Activated CD4-positive, alpha-beta T cell treated with anti-CD3 and anti-CD28 coated beads for 4 hours (primary cell): ENCODE results near the gene CFAP251.
"Not testable (repeated sequence)": the region's sequence is repeated elsewhere in the genome, so short reads cannot be mapped to it uniquely, and the experiment has no call there.

Source experiments
- DNase-seq, 2 donors: peaks; one replicate each; pipeline ENCODE4 v3.0.0-alpha.2; 2020

CFAP251 gene, protein sequence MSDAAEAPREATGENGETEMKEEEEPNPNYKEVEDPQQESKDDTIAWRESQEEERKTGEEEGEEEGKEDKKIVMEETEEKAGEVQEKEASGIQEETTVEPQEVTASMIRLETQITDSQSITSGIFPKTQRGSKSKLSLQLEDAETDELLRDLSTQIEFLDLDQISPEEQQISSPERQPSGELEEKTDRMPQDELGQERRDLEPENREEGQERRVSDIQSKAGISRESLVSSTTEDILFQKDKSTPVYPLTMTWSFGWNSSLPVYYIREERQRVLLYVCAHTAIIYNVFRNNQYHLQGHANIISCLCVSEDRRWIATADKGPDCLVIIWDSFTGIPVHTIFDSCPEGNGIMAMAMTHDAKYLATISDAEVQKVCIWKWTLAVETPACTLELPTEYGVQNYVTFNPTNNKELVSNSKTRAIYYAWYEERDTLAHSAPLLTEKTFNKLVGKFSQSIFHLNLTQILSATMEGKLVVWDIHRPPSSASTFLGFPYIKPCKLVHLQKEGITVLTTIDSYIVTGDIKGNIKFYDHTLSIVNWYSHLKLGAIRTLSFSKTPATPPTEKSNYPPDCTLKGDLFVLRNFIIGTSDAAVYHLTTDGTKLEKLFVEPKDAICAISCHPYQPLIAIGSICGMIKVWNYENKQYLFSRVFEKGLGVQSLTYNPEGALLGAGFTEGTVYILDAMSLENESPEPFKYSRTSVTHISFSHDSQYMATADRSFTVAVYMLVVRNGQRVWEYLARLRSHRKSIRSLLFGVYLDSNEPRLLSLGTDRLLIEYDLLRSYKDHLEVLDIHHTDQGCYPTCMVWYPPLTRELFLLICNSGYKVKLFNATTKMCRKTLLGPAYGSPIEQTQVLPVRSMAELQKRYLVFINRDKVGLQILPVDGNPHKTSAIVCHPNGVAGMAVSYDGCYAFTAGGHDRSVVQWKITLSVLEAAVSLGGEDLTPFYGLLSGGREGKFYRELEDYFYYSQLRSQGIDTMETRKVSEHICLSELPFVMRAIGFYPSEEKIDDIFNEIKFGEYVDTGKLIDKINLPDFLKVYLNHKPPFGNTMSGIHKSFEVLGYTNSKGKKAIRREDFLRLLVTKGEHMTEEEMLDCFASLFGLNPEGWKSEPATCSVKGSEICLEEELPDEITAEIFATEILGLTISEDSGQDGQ

DNA sequence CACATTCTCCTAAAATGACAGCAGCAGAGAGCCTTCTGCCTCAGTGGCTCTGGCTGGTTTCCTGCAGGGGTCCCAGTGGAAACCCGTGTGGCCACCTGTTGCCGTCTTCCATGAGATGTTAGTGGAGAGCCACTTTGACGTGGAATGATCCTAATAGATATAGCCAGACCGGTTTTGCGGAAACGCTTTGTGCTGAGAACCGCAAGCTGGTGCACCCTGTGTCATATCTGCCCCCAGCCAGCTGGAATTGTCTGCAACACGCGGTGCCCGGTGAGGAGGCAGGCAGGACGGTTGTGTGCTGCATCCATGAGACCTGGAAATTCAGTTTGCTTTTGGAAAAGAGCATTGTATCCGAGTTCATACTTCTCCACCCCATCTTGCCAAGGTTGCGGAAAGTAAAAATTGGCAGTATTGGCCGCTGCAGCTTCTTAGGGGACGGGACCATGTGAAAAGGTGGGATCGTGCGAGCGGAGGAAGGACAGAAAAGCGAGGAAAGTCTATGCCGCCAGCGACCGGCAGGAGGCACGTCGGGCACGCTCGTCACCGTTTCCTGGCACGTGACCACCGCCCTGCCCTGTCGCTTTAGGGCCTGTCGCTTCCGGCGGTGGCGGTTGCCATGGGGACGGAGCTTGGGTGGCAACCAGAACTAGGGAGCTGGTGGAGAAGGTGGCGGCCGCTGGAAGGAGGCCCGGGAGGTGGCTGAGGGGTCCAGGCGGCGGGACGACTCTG is at the start of gene CFAP251:
CFAP251 (plus strand) TSS at position 643 of the 729 bp plus-strand sequence. CDS start 2,714 bp downstream, outside the sequence.
- peak; percentile 96 to 97 for DNase-seq

DNA sequence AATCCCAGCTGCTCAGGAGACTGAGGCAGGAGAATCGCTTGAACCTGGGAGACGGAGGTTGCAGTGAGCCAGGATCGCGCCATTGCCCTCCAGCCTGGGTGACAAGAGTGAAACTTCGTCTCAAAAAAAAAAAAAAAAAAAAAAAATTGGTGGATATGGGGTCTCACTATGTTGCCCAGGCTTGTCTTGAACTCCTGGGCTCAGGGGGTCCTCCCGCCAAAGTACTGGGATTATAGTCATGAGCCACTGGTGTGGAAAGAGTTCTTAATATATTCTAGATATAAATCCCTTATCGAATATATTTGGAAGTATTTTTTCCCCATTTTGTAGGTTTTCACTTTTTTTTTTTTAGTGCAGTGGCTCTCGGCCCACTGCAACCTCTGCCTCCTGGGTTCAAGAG is 49.2 kb upstream of the CFAP251 start:
- not testable (repeated sequence) for DNase-seq

DNA sequence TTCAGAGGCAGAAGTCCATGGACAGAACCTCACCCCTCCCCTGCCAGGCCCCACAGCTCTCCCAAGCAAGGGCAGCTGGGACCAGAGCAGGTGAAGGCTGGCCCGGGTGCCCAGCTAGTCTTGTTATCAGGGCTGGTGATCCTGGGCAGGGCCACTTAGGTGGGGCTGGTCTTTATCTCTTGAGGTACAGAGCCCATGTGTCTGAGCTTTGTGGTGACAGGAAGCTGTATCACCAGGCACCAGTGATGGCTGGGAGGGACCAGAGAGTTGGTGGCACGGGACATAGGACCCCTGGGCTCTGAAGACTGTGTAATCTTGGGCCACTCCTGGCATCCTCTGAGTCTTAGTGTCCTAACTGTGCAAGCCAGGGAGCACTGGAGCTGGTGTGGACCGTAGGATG is 46.9 kb upstream of the CFAP251 start:
- no peak for DNase-seq

DNA sequence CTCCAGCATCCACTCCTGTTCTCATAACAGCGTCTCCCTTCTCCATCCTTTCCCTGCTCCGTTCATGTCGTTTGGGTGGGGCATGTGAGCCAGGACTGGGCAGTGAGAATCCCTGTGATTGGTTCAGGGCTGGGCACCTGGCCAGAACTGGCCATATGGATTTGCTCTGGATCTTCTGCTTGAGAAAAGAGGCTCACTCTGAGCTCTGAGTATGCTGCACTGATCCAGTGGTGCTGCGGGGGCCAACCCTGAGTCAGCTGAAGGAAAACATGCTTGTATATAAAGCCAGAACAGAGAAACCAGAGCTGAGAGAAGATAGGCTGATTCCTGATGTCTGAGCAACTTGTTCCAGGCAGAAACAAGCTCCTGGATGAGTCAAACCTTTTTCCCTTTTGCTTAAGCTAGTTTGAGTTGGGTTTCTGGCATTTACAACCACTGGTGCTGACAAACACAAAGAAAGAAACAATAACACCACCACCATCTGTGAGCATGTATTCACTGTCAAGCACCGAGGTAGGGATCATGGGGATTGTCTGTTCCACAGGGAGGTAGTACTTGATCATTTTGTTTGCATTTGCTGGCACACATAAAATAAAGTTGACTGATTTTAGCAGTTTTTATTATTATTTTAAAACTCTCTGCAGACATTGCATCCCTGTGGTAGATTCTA is 45.7 kb upstream of the CFAP251 start:
- DNase-seq: no peak

DNA sequence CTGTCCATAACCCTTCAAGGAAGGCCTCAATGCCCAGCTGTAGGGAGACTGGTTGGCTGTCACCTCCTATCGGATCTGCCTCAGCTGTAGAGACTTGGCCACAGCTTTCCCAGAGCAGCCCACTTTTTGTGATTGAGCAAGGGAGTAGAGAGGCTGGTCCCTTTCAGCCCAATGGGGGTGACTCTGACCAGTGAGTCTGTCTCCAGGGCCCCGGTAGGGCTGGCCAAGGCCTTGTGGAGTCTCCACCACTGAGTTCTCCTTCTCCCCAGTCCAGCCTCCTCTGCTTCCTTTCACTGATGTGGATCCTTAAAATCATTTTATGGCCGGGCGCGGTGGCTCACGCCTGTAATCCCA is 45.2 kb upstream of the CFAP251 start:
- DNase-seq: no peak

DNA sequence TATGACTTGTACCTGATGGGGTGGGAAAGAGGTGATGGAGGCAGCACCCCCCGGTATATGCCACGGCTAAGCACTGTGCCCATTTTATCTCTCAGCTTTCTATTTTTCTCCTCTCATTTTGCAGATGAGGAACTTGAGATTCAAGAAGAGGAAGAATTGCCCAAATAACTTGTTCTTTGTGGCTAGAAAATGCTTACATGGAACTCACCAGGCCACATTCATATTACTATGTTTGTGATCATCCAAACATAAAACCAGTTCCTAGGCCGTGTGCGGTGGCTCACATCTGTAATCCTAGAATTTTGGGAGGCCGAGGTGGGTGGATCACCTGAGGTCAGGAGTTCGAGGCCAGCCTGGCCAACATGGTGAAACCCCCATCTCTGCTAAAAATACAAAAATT is 44.3 kb upstream of the CFAP251 start:
- DNase-seq: no peak

DNA sequence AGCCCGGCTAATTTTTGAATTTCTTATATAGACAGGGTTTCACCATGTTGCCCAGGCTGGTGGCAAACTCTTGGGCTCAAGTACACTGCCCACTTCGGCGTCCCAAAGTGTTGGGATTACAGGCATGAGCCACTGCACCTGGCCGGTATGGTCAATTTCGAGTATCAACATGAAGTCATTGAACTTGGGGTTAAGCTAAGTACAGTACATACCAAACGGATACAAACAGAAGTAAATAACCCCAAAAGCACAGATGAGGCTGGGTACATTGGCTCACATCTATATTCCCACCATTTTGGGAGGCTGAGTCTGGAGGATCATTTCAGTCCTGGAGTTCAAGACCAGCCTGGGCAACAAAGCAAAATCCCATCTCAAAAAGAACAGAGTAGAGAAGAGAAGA is 42.8 kb upstream of the CFAP251 start:
- DNase-seq: no peak

DNA sequence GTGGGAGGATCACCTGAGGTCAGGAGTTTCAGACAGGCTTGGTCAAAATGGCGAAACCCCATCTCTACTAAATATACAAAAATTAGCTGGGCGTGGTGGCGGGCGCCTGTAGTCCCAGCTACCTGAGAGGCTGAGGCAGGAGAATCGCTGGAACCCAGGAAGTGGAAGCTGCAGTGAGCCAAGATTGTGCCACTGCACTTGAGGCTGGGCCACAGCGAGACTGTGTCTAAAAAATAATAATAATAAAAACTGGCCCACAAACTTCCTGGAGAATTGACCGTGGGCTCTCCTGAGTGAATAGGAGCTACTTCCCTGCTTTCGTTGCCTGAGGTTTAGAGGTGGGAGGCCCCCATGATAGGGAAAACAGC is 42.3 kb upstream of the CFAP251 start:
- DNase-seq: not testable (repeated sequence)

DNA sequence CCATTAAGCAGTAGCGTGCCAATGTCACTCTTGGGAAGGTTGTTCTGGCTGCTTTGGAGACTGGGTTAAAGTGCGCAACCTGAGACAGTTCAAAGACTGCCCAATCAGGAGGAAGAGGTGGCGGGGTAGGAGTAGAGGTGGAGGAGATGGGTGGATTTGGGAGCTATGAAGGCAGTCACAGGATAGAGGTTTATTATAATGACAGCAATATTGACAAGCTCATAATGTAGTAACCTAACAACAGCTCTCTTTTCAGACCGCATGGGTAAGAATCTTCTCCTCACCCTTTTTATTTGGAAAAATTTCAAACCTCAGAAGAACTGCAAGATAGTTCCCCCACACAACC is 35.1 kb upstream of the CFAP251 start:
- DNase-seq: no peak

DNA sequence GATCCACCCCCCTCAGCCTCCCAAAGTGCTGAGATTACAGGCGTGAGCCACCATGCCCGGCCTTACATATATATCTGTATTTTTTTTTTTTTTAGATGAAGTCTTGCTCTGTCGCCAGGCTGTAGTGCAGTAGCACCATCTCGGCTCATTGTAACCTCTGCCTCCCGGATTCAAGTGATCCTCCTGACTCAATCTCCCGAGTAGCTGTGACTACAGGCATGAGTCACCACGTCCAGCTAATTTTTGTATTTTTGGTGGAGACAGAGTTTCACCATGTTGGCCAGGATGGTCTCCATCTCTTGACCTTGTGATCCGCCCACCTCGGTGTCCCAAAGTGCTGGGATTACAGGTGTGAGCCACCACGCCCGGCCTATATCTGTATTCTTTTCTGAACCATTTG is 33.3 kb upstream of the CFAP251 start:
- DNase-seq: not testable (repeated sequence)

DNA sequence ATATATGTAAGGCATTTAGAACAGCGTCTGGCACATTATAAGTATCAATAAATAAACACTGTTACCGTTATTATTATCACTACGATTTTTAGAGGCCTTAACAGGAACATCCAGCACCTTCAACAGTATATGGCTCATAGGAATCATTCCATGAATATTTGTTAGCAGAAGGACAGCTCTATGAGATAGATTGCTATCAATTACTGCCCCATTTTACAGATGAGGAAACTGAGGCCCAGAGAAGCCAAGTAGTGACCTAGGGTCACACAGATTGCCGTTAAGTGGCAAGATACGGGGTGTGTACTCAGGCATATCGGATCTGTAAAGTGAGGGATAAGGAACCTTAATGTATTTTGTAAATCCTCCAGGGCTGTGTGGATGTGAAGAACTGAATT is 30.3 kb upstream of the CFAP251 start:
- DNase-seq: no peak

DNA sequence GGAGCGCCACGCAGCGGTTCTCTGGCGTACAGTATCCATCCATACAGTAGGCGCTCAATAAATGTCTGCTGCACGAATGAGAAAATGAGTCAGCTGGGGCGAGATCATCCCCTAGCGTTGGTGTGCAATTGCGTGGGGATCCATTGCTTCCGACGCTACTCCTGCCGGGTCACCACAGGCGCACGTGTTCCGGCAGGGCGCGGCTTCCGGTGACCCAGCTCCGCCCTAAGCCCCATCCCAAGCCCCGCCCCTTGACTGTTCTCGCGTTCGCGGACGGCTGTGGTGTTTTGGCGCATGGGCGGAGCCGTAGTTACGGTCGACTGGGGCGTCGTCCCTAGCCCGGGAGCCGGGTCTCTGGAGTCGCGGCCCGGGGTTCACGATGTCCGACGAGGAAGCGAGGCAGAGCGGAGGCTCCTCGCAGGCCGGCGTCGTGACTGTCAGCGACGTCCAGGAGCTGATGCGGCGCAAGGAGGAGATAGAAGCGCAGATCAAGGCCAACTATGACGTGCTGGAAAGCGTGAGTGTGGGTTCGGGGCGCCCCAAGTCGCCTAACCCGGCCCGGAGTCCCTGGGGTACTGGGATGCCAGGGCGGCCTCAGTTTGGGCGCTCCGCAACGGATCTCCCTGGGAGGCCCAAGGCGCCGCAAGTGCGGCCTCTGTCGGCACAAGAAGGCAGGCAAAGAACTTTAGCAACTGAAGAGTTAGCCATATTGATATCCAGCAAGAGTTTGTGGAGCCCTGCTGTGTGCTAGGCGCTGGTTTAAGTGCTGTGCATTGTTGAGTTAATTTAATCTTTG is 29.7 kb upstream of the CFAP251 start, which contains the start of gene PSMD9:
PSMD9 (plus strand) TSS at position 313 of the 796 bp plus-strand sequence; CDS start at position 380, 67 bp downstream.
- DNase-seq: peak; percentile 99

DNA sequence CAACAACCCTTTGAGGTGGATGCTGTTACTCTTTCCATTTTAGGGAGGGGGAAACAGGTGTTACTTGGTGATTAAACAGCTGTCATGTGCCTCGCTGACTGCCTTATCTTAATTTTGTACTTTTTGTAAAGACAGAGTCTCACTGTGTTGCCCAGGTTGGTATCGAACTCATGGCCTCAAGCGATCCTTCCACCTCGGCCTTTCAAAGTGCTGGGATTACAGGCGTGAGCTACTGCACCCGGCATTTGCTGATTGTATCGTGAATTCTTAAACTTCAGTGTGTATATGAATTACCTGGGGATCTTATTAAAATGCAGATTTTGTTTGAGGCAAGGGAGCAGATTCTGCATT is 29.1 kb upstream of the CFAP251 start:
- no peak for DNase-seq

DNA sequence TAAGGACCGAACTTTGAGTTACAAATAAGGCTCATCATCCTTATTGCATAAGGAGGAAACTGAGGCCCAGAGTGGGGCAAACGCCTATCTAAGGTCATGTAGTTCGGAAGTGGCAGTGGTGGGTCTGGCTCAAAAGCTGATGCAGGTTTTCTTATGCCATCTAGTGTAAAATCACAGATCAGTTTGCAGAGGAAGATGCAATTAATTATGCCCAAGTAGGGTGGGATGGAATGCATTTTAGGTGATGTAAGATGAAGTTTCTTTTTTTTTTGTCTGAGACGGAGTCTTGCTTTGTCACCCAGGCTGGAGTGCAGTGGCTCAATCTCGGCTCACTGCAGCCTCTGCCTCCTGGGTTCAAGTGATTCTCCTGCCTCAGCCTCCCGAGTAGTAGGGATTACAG is 28.7 kb upstream of the CFAP251 start:
- not testable (repeated sequence) for DNase-seq

DNA sequence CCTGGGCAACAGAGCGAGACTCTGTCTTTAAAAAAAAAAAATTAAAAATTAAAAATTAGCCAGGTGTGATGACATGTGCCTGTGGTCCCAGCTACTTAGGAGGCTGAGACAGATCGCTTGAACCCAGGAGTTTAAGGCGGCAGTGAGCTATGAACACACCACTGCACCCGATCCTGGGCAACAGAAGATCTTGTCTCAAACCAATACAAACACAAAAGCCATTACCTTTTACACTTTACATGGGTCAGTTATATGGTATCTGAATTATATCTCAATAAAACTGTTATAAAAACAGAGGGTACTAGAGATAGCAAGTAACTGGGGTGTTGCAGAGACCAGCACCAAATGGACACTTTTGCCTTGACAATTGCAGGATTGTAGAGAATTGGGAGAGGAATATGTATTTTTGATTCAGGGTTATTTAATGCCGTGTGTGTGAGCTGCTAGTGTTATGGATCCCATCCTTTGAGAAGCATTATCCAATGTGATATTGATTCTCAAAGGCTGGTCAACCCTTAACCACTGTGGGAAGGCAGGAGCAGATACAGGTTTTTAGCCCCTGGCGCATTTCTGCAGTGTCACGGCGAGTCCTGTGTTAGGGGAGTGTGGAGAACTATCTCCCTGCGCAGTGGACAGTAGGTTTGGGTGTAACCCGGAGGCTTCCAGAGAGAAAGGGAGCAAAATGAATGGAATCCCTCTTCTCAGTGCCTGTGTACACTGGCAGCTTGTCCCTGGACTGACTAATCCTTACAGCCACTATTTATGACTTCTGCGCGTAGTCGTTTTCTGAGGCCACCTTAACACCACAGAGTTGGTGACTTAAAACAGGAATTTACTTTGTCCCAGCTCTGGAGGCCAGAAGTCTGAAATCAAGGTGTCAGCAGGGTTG is 25.5 kb upstream of the CFAP251 start:
- no peak for DNase-seq

DNA sequence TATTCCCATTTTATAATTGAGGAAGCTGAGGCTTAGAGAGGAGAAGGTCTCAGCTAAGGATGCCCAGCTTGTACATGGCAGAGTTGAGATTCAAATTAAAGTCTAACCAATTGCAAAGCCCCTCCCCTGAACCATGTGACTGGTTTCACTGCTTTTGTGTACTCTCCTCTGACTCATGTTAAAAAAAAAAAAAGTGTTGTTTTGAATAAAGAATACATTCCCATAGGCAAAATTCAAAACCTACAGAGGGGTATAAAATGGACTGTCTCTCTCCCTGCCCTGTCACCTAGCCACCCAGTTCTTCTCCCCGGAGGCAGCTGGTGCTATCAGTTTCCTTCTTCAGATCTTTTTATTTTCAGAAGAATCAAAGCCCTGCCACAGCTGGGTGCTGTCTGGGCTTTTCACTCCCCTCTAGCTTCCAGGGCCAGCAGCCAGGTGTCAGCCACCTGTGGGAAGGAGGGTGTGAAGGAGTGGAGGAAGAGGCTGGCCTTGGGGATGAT is 24.4 kb upstream of the CFAP251 start:
- peak in 1 of 2 donors; percentile 20 for DNase-seq

DNA sequence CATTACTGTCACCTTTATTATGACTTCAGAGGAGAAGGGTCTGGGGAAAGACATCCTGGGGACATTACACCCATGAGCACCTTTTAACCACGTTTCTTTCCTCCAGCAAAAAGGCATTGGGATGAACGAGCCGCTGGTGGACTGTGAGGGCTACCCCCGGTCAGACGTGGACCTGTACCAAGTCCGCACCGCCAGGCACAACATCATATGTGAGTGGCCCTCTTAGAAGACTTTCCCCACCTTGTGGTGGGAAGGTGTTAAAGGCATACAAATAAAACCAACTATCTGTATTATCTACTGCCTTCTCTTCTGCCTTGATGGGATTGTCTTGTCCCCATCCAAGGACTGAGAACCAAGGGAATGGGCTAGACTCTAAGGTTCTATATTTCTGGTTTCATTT is 23.8 kb upstream of the CFAP251 start:
- no peak for DNase-seq

DNA sequence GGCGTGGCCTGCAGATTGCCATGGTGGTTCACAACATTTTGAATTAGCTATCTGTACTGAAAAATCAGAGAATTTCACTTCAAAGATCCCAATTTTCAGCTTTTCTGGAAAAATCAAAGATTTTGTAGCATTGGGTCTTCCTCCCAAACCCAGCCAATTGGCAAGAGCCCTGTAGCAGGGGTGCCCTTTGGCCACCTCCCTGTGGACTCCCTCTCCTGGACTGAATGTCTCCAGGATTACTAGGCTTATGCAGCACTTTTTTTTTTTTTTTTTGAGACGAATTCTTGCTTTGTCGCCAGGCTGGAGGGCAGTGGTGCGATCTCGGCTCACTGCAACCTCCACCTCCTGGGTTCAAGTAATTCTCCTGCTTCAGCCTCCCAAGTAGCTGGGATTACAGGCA is 20.1 kb upstream of the CFAP251 start:
- no peak for DNase-seq

DNA sequence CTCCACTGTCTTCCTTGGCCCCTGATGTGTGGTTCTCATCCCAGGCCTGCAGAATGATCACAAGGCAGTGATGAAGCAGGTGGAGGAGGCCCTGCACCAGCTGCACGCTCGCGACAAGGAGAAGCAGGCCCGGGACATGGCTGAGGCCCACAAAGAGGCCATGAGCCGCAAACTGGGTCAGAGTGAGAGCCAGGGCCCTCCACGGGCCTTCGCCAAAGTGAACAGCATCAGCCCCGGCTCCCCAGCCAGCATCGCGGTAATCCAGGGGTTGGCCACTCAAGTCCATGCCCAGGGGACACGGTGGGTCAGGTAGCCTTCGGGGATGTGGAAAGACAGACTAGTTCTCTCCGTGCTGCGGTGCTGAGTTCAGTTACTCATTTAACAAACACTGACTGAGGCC is 18.8 kb upstream of the CFAP251 start:
- no peak for DNase-seq

DNA sequence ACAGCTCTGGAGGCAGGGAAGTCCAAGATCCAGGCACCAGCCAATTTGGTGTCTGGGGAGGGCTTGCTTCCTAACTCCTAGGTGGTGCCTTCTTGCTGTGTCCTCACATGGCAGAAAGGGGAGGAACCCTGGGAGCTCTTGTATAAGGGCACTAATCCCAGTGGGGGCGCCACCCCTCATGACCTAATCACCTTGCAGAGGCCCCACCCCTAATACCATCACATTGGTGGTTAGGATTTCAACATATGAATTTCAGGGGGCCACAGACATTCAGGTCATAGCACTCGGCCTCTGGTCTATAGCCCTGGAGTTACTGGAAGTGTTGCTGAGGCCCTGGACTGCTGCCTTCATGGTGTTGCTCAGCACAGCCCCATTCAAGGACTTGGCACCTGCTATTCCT is 15.2 kb upstream of the CFAP251 start:
- DNase-seq: no peak
